ENCODE results near the gene SPOCK2.

DNA sequence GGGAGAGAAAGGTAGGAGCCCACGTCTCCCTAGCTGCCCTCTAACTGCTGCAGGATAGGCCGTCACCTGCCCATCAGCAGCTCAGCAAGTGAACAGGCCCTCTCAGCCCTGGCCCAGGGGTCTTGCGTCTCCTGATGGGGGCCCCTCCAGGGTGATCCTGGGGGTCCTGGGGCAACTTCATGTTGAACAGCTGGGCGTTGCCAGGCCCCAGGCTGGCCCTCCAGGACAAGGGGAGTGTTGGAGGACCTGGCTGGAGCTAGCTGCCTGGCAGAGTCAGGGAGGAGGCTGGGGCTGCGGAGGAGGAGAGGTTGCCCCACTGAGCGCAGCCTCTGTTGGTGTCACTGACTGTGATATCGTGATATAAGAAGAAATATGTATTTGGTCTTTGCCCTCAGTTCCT lies 34.7 kb downstream of the SPOCK2 start:
- no peak for TF ChIP-seq RAD21 (IDR thresholded peaks at IDR 0.05; ENCODE audit: low read length)
- TF ChIP-seq, protein P1, sequence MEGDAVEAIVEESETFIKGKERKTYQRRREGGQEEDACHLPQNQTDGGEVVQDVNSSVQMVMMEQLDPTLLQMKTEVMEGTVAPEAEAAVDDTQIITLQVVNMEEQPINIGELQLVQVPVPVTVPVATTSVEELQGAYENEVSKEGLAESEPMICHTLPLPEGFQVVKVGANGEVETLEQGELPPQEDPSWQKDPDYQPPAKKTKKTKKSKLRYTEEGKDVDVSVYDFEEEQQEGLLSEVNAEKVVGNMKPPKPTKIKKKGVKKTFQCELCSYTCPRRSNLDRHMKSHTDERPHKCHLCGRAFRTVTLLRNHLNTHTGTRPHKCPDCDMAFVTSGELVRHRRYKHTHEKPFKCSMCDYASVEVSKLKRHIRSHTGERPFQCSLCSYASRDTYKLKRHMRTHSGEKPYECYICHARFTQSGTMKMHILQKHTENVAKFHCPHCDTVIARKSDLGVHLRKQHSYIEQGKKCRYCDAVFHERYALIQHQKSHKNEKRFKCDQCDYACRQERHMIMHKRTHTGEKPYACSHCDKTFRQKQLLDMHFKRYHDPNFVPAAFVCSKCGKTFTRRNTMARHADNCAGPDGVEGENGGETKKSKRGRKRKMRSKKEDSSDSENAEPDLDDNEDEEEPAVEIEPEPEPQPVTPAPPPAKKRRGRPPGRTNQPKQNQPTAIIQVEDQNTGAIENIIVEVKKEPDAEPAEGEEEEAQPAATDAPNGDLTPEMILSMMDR (IDR thresholded peaks at IDR 0.05): no peak
- TF ChIP-seq RFX5 (IDR thresholded peaks at IDR 0.05; ENCODE audit: low read length): no peak
- TF ChIP-seq, protein P2, sequence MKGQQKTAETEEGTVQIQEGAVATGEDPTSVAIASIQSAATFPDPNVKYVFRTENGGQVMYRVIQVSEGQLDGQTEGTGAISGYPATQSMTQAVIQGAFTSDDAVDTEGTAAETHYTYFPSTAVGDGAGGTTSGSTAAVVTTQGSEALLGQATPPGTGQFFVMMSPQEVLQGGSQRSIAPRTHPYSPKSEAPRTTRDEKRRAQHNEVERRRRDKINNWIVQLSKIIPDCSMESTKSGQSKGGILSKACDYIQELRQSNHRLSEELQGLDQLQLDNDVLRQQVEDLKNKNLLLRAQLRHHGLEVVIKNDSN (IDR thresholded peaks at IDR 0.05; ENCODE audit: borderline replicate concordance, low read depth): no peak
- no peak for TF ChIP-seq MEF2A (IDR thresholded peaks at IDR 0.05; ENCODE audit: borderline replicate concordance, low read depth)
- TF ChIP-seq, protein P3, sequence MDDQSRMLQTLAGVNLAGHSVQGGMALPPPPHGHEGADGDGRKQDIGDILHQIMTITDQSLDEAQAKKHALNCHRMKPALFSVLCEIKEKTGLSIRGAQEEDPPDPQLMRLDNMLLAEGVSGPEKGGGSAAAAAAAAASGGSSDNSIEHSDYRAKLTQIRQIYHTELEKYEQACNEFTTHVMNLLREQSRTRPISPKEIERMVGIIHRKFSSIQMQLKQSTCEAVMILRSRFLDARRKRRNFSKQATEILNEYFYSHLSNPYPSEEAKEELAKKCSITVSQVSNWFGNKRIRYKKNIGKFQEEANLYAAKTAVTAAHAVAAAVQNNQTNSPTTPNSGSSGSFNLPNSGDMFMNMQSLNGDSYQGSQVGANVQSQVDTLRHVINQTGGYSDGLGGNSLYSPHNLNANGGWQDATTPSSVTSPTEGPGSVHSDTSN (IDR thresholded peaks at IDR 0.05): no peak
- no peak for TF ChIP-seq EZH2phosphoT487 (IDR thresholded peaks at IDR 0.05; ENCODE audit: borderline replicate concordance, low read depth)
- no peak for TF ChIP-seq CHD2 (IDR thresholded peaks at IDR 0.05; ENCODE audit: low read length, partially characterized antibody)
- TF ChIP-seq JUND (IDR thresholded peaks at IDR 0.05): no peak
- no peak for TF ChIP-seq ELF1 (IDR thresholded peaks at IDR 0.05)
- TF ChIP-seq, protein P4, sequence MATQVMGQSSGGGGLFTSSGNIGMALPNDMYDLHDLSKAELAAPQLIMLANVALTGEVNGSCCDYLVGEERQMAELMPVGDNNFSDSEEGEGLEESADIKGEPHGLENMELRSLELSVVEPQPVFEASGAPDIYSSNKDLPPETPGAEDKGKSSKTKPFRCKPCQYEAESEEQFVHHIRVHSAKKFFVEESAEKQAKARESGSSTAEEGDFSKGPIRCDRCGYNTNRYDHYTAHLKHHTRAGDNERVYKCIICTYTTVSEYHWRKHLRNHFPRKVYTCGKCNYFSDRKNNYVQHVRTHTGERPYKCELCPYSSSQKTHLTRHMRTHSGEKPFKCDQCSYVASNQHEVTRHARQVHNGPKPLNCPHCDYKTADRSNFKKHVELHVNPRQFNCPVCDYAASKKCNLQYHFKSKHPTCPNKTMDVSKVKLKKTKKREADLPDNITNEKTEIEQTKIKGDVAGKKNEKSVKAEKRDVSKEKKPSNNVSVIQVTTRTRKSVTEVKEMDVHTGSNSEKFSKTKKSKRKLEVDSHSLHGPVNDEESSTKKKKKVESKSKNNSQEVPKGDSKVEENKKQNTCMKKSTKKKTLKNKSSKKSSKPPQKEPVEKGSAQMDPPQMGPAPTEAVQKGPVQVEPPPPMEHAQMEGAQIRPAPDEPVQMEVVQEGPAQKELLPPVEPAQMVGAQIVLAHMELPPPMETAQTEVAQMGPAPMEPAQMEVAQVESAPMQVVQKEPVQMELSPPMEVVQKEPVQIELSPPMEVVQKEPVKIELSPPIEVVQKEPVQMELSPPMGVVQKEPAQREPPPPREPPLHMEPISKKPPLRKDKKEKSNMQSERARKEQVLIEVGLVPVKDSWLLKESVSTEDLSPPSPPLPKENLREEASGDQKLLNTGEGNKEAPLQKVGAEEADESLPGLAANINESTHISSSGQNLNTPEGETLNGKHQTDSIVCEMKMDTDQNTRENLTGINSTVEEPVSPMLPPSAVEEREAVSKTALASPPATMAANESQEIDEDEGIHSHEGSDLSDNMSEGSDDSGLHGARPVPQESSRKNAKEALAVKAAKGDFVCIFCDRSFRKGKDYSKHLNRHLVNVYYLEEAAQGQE (IDR thresholded peaks at IDR 0.05; ENCODE audit: low read depth, low read length): no peak
- TF ChIP-seq EP300 (IDR thresholded peaks at IDR 0.05; ENCODE audit: borderline replicate concordance in 1 of 2, low read depth in 1 of 2, low read length in 1 of 2): no peak
